OCI-LY7 (cell line): ENCODE results near the gene CD302. TPM values are rescaled to one million over a fixed set of nuclear protein-coding genes. Genes with fewer than 3 reads are reported as not detected.

Experiments
- BruUV-seq: library from RNA; stranded (reverse); fragments of 400-500 nt; replicated peaks from 2 replicates; lab custom pipeline; 2021; lab: Mats Ljungman, UMichigan
- CTCF ChIA-PET: fragments of 300-600 bp; sonication (Branson Sonifier 250); formaldehyde crosslinking; loops from one replicate; lab custom pipeline; 2022; ENCODE audit warnings: antibody characterized with exemption; ENCODE audit not compliant: unreplicated experiment; lab: Charles Lee
- POLR2A ChIA-PET: fragments of 300-600 bp; sonication (Branson Sonifier 250); formaldehyde crosslinking; loops from one replicate; lab custom pipeline; 2022; ENCODE audit warnings: antibody characterized with exemption; lab: Charles Lee
- DNase-seq: peaks from one replicate; pipeline ENCODE4 v3.0.0-alpha.2; 2015; ENCODE audit warnings: low spot score
- H2AFZ ChIP-seq: fragments of 200-600 bp; sonication (generic), shearing (Covaris generic); 2 replicates; pipeline ENCODE4 v1.6.1; 2014; ENCODE audit warnings: mild to moderate bottlenecking, antibody characterized with exemption, low read length, moderate library complexity
- H3K27ac ChIP-seq: fragments of 200-600 bp; sonication (generic); 2 replicates; pipeline ENCODE4 v1.5.1; 2014; ENCODE audit warnings: mixed run types, low read depth, mild to moderate bottlenecking, moderate library complexity, low read length, inconsistent platforms; ENCODE audit not compliant: poor library complexity, severe bottlenecking
- H3K36me3 ChIP-seq: fragments of 200-600 bp; sonication (generic); 2 replicates; pipeline ENCODE4 v1.6.1; 2014; ENCODE audit warnings: mild to moderate bottlenecking, antibody characterized with exemption, low read length, moderate library complexity, mixed read lengths; ENCODE audit not compliant: insufficient read depth
- H3K4me1 ChIP-seq: fragments of 200-600 bp; sonication (generic); 2 replicates; pipeline ENCODE4 v1.5.1; 2014; ENCODE audit warnings: mild to moderate bottlenecking, low read length; ENCODE audit not compliant: insufficient read depth, poor library complexity, severe bottlenecking
- H3K4me2 ChIP-seq: fragments of 200-600 bp; sonication (generic); 2 replicates; pipeline ENCODE4 v1.6.1; 2014; ENCODE audit warnings: mild to moderate bottlenecking, low read length
- H3K4me3 ChIP-seq: fragments of 200-600 bp; sonication (generic); 2 replicates; pipeline ENCODE4 v1.5.1; 2014; ENCODE audit warnings: mild to moderate bottlenecking, low read depth, low read length; ENCODE audit not compliant: poor library complexity, severe bottlenecking
- H3K79me2 ChIP-seq: fragments of 200-600 bp; sonication (generic); 2 replicates; pipeline ENCODE4 v1.6.1; 2016; ENCODE audit warnings: low read depth, mild to moderate bottlenecking, low read length, moderate library complexity, mixed read lengths; ENCODE audit not compliant: insufficient read depth
- H3K9me2 ChIP-seq: fragments of 200-600 bp; sonication (generic); 2 replicates; pipeline ENCODE4 v1.6.1; 2016; ENCODE audit warnings: mild to moderate bottlenecking, low read length, mixed read lengths; ENCODE audit not compliant: insufficient read depth
- H3K9me3 ChIP-seq: fragments of 200-600 bp; sonication (generic); 2 replicates; pipeline ENCODE4 v1.6.1; 2014; ENCODE audit warnings: mild to moderate bottlenecking, mixed run types, low read length, mixed read lengths
- H4K20me1 ChIP-seq: fragments of 200-600 bp; sonication (generic); 2 replicates; pipeline ENCODE4 v1.6.1; 2014; ENCODE audit warnings: mild to moderate bottlenecking, antibody characterized with exemption, low read length, moderate library complexity, mixed read lengths; ENCODE audit not compliant: insufficient read depth
- EZH2phosphoT487 ChIP-seq: fragments of 200-600 bp; sonication (generic); IDR thresholded peaks from 2 replicates; pipeline ENCODE4 v1.6.1; 2018; ENCODE audit warnings: low read depth, borderline replicate concordance, mild to moderate bottlenecking, mixed run types, antibody characterized with exemption, low read length, moderate library complexity, mixed read lengths
- intact Hi-C: fragments of 100-400 bp; cut with micrococcal nuclease; formaldehyde crosslinking; loops from one replicate; pipeline ENCODE4 v1.10.0; 2022; ENCODE audit not compliant: unreplicated experiment
- total RNA-seq, 2 experiments: library from RNA; depleted of rRNA in 1 of 2; stranded (reverse); fragments of >200 nt in 1 of 2; shearing (Covaris generic) in 1 of 2; gene quantifications; 2 replicates each; pipeline ENCODE4 v1.2.3, GENCODE V29; 2014 to 2022
- TF ChIP-seq, protein P1 (sequence below): fragments of 200-600 bp; sonication (generic); conservative IDR thresholded peaks from 2 replicates; pipeline ENCODE4 v1.5.1; 2014; ENCODE audit warnings: mild to moderate bottlenecking, antibody characterized with exemption, low read length, moderate library complexity, mixed read lengths

CD302 gene
- total RNA-seq, 2 experiments from 2014 or later, result not detected

DNA sequence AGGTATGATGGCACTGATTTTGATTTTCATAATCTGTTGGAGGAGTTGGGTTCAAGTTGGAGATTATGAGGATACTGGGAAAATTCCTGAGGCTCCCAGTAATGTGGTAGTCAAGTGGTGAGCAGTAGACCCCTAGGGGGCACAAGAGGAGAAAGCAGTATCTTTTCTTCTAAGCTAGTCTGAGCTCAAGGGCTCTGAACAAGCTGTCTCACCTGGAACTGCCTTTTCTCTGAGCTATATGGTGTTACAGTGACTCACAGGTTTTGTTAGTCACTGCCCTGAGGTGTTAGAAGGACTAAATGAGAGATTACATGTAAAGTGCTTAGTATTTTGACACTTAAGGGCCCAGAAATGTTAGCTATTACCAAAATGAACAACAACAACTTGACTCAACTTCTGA, 42.2 kb downstream of the CD302 start:
- BruUV-seq, result no TSS peak
- intact Hi-C loops, result no loop called here
- no peak overlapping the region for H3K4me3 ChIP-seq
- POLR2A ChIA-PET, result interaction anchor here (0.7 to 2.0 kb wide), 2 partner anchors 9 to 453 kb away, joined by 9 read pairs; no protein-coding TSS in a partner anchor
- DNase-seq, result no peak
- no peak overlapping the region for H3K4me2 ChIP-seq
- peaks cover 100% of the 10 kb centered on the region for H3K36me3 ChIP-seq
- H3K9me3 ChIP-seq, result no peaks in the 10 kb centered on the region
- H2AFZ ChIP-seq, result no peak overlapping the region
- H3K4me1 ChIP-seq, result no peaks in the 10 kb centered on the region
- TF ChIP-seq EZH2phosphoT487, result no peak
- TF ChIP-seq, protein P1, sequence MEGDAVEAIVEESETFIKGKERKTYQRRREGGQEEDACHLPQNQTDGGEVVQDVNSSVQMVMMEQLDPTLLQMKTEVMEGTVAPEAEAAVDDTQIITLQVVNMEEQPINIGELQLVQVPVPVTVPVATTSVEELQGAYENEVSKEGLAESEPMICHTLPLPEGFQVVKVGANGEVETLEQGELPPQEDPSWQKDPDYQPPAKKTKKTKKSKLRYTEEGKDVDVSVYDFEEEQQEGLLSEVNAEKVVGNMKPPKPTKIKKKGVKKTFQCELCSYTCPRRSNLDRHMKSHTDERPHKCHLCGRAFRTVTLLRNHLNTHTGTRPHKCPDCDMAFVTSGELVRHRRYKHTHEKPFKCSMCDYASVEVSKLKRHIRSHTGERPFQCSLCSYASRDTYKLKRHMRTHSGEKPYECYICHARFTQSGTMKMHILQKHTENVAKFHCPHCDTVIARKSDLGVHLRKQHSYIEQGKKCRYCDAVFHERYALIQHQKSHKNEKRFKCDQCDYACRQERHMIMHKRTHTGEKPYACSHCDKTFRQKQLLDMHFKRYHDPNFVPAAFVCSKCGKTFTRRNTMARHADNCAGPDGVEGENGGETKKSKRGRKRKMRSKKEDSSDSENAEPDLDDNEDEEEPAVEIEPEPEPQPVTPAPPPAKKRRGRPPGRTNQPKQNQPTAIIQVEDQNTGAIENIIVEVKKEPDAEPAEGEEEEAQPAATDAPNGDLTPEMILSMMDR, result peak; percentile 55
- H3K9me2 ChIP-seq, result no peaks in the 10 kb centered on the region
- no peak overlapping the region for H3K27ac ChIP-seq
- H3K79me2 ChIP-seq, result peaks cover 40% of the 10 kb centered on the region; the same call in 1 of the 2 replicates
- peaks cover 21% of the 10 kb centered on the region for H4K20me1 ChIP-seq
- CTCF ChIA-PET, result no interaction called here

DNA sequence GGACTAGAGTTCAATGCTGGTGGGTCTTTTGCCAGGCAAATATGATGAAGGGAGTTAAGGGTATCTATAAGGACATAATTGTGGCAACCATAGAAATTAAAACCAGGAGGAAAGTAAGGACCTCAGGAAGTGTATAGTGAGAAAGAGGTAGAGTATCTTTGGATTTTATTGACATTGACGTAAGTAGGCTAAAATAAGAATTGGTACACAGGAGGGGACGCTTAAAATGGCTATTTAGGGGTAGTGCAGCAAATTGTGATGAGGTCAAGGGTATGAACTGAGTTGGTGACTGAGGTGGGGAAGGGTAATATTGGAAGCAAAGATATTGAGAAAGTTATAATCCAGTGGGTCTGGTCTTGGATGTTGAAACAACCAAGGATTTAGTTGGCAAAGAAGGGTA, 43.0 kb downstream of the CD302 start:
- H3K4me3 ChIP-seq, result no peak overlapping the region
- no peaks in the 10 kb centered on the region for H3K4me1 ChIP-seq
- intact Hi-C loops, result no loop called here
- peaks cover 21% of the 10 kb centered on the region for H4K20me1 ChIP-seq
- H3K9me3 ChIP-seq, result no peaks in the 10 kb centered on the region
- no peak overlapping the region for H3K4me2 ChIP-seq
- CTCF ChIA-PET, result no interaction called here
- H3K9me2 ChIP-seq, result no peaks in the 10 kb centered on the region
- no TSS peak for BruUV-seq
- POLR2A ChIA-PET, result no interaction called here
- TF ChIP-seq, protein P1, result no peak
- TF ChIP-seq EZH2phosphoT487, result no peak
- H2AFZ ChIP-seq, result no peak overlapping the region
- no peak for DNase-seq
- no peak overlapping the region for H3K27ac ChIP-seq
- H3K36me3 ChIP-seq, result peaks cover 100% of the 10 kb centered on the region
- H3K79me2 ChIP-seq, result peaks cover 45% of the 10 kb centered on the region; the same call in 1 of the 2 replicates

DNA sequence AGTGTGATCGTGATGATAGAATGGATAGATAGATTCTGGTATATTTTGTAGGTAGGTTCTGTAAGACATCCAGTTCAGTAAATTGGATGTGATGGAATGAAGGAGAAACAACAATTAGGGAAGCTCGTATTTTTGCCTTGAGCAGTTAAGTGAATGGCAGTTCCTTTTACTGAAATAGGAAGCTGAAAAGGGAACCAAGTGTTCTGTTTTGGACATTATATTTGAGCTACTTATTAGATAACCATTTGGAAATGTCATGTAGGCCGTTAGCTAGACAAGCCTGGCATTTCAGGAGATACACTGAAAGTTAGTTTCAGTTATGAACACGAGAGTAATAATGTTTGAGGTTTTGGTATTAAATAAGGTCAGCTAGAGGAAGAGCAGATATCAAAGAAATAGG, 44.2 kb downstream of the CD302 start:
- Histone ChIP-seq H4K20me1 (peaks cover 20% of the 10 kb centered on the region), H2AFZ (no peak overlapping the region), H3K9me2 (no peaks in the 10 kb centered on the region), H3K9me3 (no peaks in the 10 kb centered on the region), H3K4me3 (no peak overlapping the region), H3K27ac (no peak overlapping the region), H3K79me2 (peaks cover 45% of the 10 kb centered on the region; the same call in 1 of the 2 replicates), H3K4me2 (no peak overlapping the region), H3K4me1 (no peaks in the 10 kb centered on the region), H3K36me3 (peaks cover 100% of the 10 kb centered on the region)
- BruUV-seq, result no TSS peak
- ChIA-PET CTCF (no interaction called here), POLR2A (interaction anchor here (1.0 to 2.3 kb wide), 4 partner anchors 9 to 30 kb away, joined by 3 to 10 read pairs (median 4); no protein-coding TSS in a partner anchor)
- TF ChIP-seq, protein P1, result no peak
- no peak for TF ChIP-seq EZH2phosphoT487
- no peak for DNase-seq
- intact Hi-C loops, result no loop called here
